Fibroblast of lung (primary cell): ENCODE results near the gene OSBPL7. TPM values are rescaled to one million over a fixed set of nuclear protein-coding genes. Genes with fewer than 3 reads are reported as not detected.

ENCODE experiments used
- DNase-seq, 2 donors: peaks; one replicate each; pipeline versions ENCODE4 v3.0.0 to v3.0.0-alpha.2; 2010; ENCODE audit warnings: low read depth in 2 of 2
- H2AFZ ChIP-seq: 2 replicates; pipeline ENCODE4 v1.5.1; 2012; ENCODE audit warnings: low read length, control low read depth, inconsistent platforms
- H3K27ac ChIP-seq: 2 replicates; pipeline ENCODE4 v1.5.1; 2011; ENCODE audit warnings: low read length, control low read depth; ENCODE audit not compliant: insufficient read depth
- H3K27me3 ChIP-seq: 2 replicates; pipeline ENCODE4 v1.5.1; 2011; ENCODE audit warnings: mild to moderate bottlenecking, low read length; ENCODE audit not compliant: control insufficient read depth, insufficient read depth
- H3K36me3 ChIP-seq: 2 replicates; pipeline ENCODE4 v1.5.1; 2011; ENCODE audit warnings: low read length; ENCODE audit not compliant: control insufficient read depth, insufficient read depth
- H3K4me1 ChIP-seq: 2 replicates; pipeline ENCODE4 v1.5.1; 2011; ENCODE audit warnings: low read length; ENCODE audit not compliant: control insufficient read depth, insufficient read depth; ENCODE audit errors: extremely low read depth
- H3K4me2 ChIP-seq: 2 replicates; pipeline ENCODE4 v1.5.1; 2011; ENCODE audit warnings: low read length, control low read depth; ENCODE audit not compliant: insufficient read depth; ENCODE audit errors: extremely low read depth
- H3K4me3 ChIP-seq, 4 experiments: fragments of 200-600 bp in 1 of 4; sonication (generic) in 1 of 4; replicated peaks in 1 of 4; 2 replicates each; pipeline ENCODE4 v1.5.1; 2011 to 2016; ENCODE audit warnings: low read length in 4 of 4, low read depth in 3 of 4, mild to moderate bottlenecking in 3 of 4, control low read depth in 2 of 4, inconsistent platforms in 1 of 4, mixed read lengths in 1 of 4; ENCODE audit not compliant: insufficient read depth in 1 of 4; ENCODE audit errors: control extremely low read depth in 1 of 4
- H3K79me2 ChIP-seq: 2 replicates; pipeline ENCODE4 v1.5.1; 2012; ENCODE audit warnings: mild to moderate bottlenecking, low read length, inconsistent platforms; ENCODE audit not compliant: control insufficient read depth, insufficient read depth
- H3K9ac ChIP-seq: 2 replicates; pipeline ENCODE4 v1.5.1; 2011; ENCODE audit warnings: mild to moderate bottlenecking, low read length, control low read depth; ENCODE audit not compliant: insufficient read depth
- H3K9me3 ChIP-seq: 2 replicates; pipeline ENCODE4 v1.5.1; 2012; ENCODE audit warnings: low read depth, low read length; ENCODE audit not compliant: control insufficient read depth, insufficient read depth
- H4K20me1 ChIP-seq: 2 replicates; pipeline ENCODE4 v1.5.1; 2011; ENCODE audit warnings: low read length; ENCODE audit not compliant: control insufficient read depth, insufficient read depth; ENCODE audit errors: extremely low read depth
- CTCF ChIP-seq, 2 donors: IDR thresholded peaks in 1 of 2; conservative IDR thresholded peaks in 1 of 2; 1 replicate in 1 of 2; 2 replicates in 1 of 2; pipeline ENCODE4 v1.5.1; 2011 to 2012; ENCODE audit warnings: low read length in 2 of 2, control low read depth in 1 of 2, inconsistent platforms in 1 of 2, low read depth in 1 of 2, mild to moderate bottlenecking in 1 of 2
- EZH2 ChIP-seq: IDR thresholded peaks from 2 replicates; pipeline ENCODE4 v1.5.1; 2012; ENCODE audit warnings: low read length, control low read depth, mild to moderate bottlenecking; ENCODE audit errors: missing control alignments
- polyA plus RNA-seq, 2 donors: library from polyadenylated mRNA; depleted of rRNA in 1 of 2; stranded (reverse) in 1 of 2; unstranded in 1 of 2; fragments of >200 nt; gene quantifications; 2 replicates each; pipeline ENCODE4 v1.2.1, GENCODE V29; 2011 to 2012; ENCODE audit warnings: missing spikeins in 1 of 2
- total RNA-seq: library from RNA; depleted of rRNA; stranded (reverse); fragments of >200 nt; gene quantifications from 2 replicates; pipeline ENCODE4 v1.2.1, GENCODE V29; 2014

The OSBPL7 gene
- total and polyA plus RNA-seq, 2 donors (not counting 1 experiment from before 2014, with no cell fraction given) = 2.1 to 7.1 TPM

GRCh38 chr17:47829870-47830269 lies 8.3 kb upstream of the OSBPL7 start:
- peak overlapping the region; percentile 7 for H3K4me2 ChIP-seq
- H3K9me3 ChIP-seq = no peaks in the 10 kb centered on the region
- no peak overlapping the region for H3K4me3 ChIP-seq
- peaks cover 18% of the 10 kb centered on the region for H3K79me2 ChIP-seq
- no peak overlapping the region for H3K9ac ChIP-seq
- H3K36me3 ChIP-seq = peaks cover 9% of the 10 kb centered on the region
- H3K27ac ChIP-seq = no peak overlapping the region
- no peak for TF ChIP-seq EZH2
- no peak for TF ChIP-seq CTCF (conservative IDR thresholded peaks at IDR 0.05 in 1 of 2, IDR thresholded peaks at IDR 0.05 in 1 of 2; ENCODE audit: low read depth in 1 of 2, low read length in 2 of 2)
- H3K4me1 ChIP-seq = peaks cover 10% of the 10 kb centered on the region
- H3K27me3 ChIP-seq = no peaks in the 10 kb centered on the region
- H4K20me1 ChIP-seq = no peaks in the 10 kb centered on the region
- DNase-seq = no peak
- H2AFZ ChIP-seq = no peak overlapping the region

- no peak overlapping the region for H3K27ac ChIP-seq
- peaks cover 19% of the 10 kb centered on the region for H3K36me3 ChIP-seq
Measured at GRCh38 chr17:47823519-47823918, 1.9 kb upstream of the OSBPL7 start.

GRCh38 chr17:47822785-47823184 lies 1.2 kb upstream of the OSBPL7 start:
- H3K27me3 ChIP-seq = no peaks in the 10 kb centered on the region
- TF ChIP-seq EZH2 (no peak), CTCF (conservative IDR thresholded peaks at IDR 0.05 in 1 of 2, IDR thresholded peaks at IDR 0.05 in 1 of 2; ENCODE audit: low read depth in 1 of 2, low read length in 2 of 2) (no peak)
- no peak for DNase-seq
- peaks cover 17% of the 10 kb centered on the region for H3K36me3 ChIP-seq
- no peak overlapping the region for H2AFZ ChIP-seq
- no peak overlapping the region for H3K27ac ChIP-seq
- H3K9ac ChIP-seq = no peak overlapping the region
- H3K4me3 ChIP-seq = no peak overlapping the region
- H3K4me1 ChIP-seq = peaks cover 6% of the 10 kb centered on the region
- no peaks in the 10 kb centered on the region for H3K9me3 ChIP-seq
- H4K20me1 ChIP-seq = no peaks in the 10 kb centered on the region
- H3K4me2 ChIP-seq = no peak overlapping the region
- no peaks in the 10 kb centered on the region for H3K79me2 ChIP-seq

More at GRCh38 chr17:47823519-47823918, 1.9 kb upstream of the OSBPL7 start:
- TF ChIP-seq EZH2 = no peak
- no peak for TF ChIP-seq CTCF (conservative IDR thresholded peaks at IDR 0.05 in 1 of 2, IDR thresholded peaks at IDR 0.05 in 1 of 2; ENCODE audit: low read depth in 1 of 2, low read length in 2 of 2)
- Histone ChIP-seq H3K9ac (no peak overlapping the region), H3K27me3 (no peaks in the 10 kb centered on the region), H4K20me1 (no peaks in the 10 kb centered on the region), H2AFZ (no peak overlapping the region), H3K9me3 (no peaks in the 10 kb centered on the region), H3K4me3 (no peak overlapping the region), H3K4me1 (peaks cover 6% of the 10 kb centered on the region), H3K4me2 (no peak overlapping the region), H3K79me2 (no peaks in the 10 kb centered on the region)
- DNase-seq = no peak
